ENCODE results near the gene TLN1.
A peak's percentile ranks its signal among the peaks of the same experiment; 100 is the strongest.

The TLN1 gene, protein sequence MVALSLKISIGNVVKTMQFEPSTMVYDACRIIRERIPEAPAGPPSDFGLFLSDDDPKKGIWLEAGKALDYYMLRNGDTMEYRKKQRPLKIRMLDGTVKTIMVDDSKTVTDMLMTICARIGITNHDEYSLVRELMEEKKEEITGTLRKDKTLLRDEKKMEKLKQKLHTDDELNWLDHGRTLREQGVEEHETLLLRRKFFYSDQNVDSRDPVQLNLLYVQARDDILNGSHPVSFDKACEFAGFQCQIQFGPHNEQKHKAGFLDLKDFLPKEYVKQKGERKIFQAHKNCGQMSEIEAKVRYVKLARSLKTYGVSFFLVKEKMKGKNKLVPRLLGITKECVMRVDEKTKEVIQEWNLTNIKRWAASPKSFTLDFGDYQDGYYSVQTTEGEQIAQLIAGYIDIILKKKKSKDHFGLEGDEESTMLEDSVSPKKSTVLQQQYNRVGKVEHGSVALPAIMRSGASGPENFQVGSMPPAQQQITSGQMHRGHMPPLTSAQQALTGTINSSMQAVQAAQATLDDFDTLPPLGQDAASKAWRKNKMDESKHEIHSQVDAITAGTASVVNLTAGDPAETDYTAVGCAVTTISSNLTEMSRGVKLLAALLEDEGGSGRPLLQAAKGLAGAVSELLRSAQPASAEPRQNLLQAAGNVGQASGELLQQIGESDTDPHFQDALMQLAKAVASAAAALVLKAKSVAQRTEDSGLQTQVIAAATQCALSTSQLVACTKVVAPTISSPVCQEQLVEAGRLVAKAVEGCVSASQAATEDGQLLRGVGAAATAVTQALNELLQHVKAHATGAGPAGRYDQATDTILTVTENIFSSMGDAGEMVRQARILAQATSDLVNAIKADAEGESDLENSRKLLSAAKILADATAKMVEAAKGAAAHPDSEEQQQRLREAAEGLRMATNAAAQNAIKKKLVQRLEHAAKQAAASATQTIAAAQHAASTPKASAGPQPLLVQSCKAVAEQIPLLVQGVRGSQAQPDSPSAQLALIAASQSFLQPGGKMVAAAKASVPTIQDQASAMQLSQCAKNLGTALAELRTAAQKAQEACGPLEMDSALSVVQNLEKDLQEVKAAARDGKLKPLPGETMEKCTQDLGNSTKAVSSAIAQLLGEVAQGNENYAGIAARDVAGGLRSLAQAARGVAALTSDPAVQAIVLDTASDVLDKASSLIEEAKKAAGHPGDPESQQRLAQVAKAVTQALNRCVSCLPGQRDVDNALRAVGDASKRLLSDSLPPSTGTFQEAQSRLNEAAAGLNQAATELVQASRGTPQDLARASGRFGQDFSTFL (N-terminal part only)

DNA sequence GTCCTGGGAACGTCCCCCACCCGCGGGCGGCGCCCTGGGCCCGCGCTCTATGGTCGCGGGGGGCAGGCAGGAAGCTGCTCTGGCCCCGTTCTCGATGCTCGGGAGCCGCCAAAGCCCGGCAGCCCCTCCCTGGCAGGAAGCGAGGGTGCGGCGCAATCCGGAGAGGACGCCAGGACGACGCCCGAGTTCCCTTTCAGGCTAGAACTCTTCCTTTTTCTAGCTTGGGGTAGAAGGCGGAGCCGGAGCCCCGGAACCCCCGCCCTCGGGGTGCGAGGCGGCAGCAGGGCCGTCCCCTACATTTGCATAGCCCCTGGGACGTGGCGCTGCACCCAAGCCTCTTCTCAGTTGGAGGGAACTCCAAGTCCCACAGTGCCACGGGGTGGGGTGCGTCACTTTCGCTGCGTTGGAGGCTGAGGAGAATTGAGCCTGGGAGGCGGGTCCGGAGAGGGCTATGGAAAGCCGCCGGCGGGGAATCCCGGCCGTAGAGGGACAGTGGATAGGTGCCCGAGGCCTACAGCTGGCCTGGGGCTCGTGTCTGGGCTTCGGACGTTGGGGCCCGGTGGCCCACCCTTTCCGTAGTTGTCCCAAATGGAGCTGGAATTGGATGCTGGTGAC, at the start of gene TLN1, which contains the start of gene CREB3:
Gene TLN1 (minus strand): TSS at position 11 of the 615 bp plus-strand sequence. CDS start 6,501 bp downstream, outside the sequence.
Gene CREB3 (plus strand): TSS at position 482 of the 615 bp plus-strand sequence. CDS start 107 bp downstream, at position 589.
- DNase-seq = peak; percentile 98

DNA sequence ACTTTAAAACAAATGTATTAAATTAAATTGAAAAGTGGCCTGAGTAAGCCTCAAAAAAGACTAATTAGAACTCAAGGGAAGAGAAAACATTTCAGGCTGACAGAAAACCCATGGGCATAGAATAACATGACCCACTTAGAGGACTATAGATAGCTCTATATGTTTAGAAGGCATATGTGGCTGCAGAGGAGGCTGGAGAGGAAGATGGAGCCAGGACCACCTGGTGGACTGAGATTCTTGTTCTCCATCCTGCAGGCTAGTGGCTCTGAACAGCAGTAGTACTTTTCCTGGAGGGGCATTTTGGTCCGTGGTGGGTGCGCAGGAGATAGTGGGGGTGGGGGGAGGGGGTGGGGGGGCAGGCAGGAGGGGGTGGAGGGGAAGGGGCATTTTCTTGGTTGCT, 49.1 kb upstream of the TLN1 start:
- DNase-seq = no peak

DNA sequence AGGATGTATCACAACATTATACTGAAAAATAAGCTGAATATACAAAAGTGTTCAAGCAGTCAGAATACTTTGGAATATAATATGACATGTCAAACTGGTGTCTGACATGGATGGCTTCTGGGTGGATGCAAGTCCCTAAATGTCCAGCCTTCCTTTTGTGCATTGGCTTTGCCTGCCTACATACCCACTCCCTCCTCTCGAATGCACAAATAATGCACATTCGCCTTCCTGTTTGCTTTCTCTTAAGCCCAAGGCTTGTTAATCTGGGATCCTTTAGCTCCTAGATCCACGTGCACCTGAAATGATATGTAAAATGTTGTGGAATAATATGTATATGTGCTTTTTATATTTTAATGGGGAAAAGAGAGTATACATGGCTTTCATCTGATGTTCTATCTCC, 46.5 kb upstream of the TLN1 start:
- DNase-seq = no peak

DNA sequence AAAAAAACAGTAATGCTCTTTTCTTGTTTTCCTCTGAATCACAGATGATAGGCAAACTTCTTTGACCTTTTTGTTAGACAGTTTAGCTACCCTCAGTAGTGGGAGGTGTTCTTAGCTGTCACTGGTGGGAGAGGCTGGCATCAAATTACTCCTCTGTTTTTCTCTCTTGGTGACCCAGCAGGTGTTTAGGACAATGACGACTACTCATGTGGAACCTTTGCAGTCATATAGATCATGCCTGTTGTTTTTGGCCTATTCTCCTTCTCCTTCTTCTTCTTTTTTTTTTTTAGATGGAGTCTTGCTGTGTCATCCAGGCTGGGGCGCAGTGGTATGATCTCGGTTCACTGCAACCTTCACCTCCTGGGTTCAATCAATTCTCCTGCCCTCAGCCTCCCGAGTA, 44.0 kb upstream of the TLN1 start:
- DNase-seq = peak; percentile 56

DNA sequence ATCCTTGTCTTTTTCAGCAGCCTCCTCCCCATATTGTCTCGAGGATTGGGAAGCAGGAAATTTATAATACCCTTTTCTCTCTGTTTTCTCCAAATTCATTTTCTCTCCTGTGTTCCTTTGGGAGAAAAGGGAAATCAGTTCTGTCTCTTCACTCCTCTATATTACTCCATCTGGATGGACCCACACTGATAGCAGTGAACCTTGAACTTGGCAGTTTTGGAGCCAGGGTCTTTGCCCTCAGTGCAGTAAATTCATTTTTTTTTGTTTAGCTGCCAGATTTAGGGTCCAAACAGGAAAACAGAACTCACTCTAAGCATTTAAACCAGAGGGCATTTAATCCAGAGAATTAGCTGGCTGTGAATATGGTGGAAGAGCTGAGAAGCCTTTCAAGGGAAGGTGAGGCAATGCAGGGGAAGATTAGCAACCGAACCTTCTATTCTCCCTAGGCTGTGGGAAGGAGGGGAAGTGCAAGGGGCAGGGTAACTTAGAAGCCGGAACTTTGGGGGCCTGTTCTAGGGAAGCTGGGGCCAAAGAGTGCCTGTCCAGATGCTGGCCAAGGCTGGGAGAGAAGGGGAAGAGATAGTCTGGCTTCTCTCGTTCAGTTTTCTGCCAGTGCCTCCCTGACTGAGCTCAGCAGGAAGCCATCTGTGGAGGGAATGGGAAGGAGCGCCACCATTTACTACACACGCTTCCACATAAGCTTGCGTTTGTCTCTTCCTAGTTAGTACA, 43.1 kb upstream of the TLN1 start:
- DNase-seq = no peak

DNA sequence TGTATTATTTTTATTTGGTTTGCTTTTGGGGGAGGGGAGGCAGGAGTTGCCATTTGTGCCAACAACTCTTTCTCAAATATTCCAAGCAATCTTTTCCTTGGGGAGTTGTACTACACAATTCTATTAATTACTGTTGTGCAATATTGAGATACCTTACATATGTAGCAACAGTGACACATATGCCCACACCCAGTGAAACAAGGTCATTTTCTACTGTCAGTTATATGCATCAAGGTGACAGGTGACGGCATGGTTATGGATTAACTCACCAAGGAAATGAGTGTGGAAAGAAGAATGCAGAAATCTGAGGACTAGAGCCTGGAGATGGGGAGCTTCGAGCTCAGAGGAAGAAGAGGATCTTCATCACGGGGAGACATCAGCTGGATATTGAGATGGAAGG, 39.9 kb upstream of the TLN1 start:
- no peak for DNase-seq

DNA sequence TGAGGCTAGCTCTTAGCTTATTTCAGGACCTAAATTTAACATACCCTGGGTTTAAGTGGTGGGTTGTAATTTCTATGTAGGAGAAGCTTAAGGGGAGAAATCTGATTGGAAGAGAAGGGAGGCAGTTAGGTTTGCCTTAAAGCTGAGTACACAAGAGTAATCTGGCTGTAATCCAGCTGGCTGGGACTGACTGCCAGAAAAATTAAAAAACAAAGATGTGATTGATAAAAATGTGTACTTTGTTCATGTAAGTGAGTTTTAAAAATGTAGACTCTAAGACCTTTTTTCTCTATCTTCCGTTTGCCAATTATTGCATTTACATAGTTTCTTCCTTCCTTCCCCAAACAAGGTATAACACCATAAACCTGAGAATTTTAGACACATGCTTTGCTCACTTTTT, 39.5 kb upstream of the TLN1 start:
- DNase-seq = no peak

DNA sequence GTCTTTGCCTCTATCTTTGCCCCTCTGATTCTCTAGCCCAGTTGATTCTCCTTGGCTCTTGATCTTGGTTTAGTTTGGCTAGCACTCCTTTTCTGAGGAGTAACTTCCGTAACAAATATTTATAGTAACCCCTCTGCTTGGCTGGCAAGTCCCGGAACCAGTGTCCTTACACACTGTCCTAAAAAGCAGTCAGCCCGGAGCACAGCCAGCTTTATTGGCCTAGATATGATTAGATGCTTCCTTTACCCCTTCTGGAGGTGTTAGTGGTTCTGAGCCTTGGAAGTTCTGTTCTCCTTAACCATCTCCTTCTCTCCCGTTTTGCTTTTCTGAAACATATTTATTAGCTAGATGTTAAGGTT, 39.1 kb upstream of the TLN1 start:
- no peak for DNase-seq

DNA sequence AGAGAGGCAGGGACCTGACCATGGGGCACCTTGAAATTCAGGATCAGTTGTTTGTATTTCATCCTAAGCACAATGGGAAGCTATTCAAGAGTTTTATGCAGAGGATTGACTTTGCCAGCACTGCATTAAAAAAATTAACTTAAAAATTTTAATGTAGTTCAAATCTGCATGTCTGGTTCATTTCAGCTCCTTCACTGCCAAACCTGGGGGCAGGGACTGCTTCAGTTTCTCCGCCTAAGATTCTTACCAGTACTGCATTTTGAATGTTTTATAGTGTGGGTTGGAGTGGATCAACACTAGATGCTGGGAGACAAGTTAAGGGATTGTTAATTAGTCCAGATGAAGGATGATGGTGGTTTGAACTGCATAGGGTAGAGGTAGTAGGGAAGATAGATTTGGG, 37.8 kb upstream of the TLN1 start:
- DNase-seq = no peak

DNA sequence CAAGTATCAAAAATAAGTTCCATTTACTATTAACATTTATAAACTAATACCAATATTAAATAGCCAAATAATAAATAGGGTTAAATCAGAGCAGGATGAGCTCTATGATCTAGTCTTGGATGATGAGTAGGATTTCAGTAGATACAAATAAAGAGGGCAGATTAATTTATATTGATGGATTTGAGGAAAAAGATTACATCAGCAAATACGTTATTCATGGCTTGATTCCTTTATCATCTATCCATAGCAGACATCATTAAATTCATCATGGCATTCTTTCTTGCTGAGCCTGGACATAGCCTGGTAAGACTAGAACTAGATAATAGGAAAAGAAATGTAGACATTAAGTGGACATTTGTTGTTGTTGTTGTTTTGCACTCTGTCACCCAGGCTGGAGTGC, 35.5 kb upstream of the TLN1 start:
- DNase-seq = no peak

DNA sequence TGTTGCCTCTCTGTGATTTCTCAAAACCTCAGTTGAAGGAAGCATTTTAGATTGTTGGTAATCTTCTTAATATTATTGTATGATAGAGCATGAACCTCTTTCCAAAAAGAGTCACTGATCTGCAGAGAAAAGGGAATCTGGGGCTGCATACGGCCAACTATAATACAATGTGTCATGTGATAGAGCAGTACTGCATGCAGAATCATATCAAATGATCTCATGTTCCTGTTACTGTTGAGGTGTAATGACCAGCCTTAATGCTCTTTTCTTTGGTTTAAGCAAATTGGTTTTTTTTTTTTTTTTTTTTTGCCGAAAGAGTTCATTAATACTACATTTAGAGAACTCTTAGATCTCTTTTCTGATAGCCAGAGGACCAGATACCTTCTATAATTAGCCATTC, 35.0 kb upstream of the TLN1 start:
- DNase-seq = no peak

DNA sequence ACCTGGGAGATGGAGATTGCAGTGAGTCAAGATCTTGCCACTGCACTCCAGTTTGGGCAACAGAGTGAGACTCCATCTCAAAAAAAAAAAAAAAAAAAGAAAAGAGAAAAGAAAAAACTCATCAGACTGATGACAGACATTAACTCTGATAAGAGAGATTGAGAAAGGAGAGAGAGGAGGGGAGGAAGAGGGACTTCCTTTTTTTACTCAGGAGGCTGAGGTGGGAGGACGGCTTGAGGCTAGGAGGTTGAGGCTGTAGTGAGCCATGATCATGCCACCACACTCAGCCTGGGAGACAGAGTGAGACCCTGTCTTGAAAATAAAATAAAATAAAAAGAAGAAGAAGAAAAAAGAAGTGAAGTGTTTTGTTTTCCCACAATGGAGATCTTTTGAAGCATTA, 31.8 kb upstream of the TLN1 start:
- no peak for DNase-seq

DNA sequence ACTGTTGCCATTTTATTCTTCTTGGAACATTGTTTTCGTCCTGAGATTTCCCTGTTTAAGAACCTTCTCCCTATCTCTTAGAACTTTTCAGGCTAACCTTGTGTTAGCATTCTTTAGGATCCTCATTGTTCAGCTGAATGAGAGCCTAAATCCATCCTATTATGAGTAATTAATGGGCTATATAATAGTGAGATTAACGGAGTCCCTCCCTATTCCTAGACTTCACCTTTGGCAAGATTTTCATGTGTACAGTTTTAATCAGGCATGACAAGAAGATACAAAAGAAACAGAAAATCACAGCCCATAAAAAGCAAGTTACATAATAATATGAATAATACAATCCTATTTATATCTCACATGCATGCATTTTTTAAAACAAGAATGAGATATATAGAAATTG, 31.2 kb upstream of the TLN1 start:
- DNase-seq = no peak

DNA sequence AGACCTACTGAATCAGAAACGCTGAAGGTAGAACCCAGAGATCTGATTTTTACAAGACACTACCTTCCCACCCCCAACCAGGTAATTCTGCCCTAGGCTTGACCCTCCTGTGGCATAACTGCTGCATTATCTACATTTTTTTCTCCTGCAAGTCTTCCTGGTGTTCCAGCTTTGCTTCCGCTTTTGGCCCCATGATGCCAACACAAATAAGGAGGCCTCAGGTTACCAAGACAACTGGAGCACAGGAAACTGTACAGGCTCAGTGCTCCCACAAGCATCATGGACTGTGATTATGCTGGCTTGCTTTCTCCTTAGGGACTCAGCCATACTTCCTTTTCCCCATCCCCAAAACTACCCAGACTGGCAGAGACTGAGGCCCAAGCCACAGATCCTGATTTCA, 28.7 kb upstream of the TLN1 start:
- DNase-seq = no peak

DNA sequence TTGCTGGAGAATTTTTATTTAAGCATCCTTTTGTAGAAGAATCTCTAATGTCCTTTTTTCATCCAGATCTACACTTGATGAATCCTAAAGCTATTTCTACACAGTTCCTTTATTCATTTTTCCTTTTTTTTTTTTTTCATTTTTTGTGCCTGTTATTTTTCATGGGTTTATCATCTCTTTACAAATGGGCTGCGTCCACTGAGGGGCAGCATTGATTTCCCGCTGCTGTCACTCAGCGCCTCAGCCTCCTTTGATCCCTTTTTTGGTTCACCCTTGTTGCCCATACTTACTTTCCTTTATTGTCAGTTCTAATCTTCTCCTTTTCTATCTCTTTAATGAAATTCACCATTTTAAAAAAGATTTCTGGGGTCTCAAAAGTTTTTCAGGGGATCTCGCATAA, 27.8 kb upstream of the TLN1 start:
- no peak for DNase-seq

DNA sequence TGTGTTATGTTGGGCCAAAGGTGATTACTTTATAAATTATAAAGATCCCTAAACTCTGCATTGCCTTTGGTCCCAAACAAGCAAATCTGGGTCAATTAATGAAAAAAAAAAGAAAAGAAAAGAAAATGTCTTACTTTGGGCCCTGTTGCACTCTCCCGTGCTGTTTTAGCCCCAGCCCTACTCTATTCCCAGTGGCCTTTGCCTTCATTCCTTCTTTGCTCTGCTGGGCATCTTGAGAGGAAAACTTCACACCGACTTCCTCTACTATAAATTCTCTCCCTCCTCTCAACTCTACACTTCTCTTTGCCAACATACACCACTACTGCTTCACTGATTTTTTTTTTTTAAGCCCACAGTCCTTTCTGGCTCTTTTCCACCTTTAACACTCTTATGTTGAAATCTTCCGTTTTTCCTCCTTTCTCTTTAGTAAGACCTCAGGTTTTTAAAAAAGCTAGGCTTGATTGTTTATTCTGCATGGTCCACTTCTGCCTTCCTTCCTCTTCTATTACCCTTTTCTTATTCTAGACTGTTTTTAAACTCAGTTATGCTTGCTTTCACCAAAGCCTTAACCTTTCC, 26.6 kb upstream of the TLN1 start:
- DNase-seq = no peak

DNA sequence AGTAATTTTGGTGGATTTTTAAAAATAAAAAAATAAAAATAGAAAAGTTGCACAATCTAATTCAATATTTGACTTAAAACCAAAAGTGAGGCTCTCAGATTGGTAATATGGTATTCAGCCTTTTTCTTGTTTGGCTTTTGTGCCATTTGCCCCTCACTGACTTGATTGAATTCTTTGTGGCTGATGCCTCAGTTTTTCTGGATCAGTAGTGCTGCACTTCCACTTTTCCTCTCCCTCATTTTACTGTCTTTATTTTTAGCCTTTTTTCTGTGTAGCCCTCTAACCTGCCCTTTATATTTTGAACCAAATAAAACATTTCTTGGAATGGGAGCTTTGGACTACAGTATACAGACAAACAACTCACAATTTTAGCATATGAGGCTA, 25.9 kb upstream of the TLN1 start:
- no peak for DNase-seq

DNA sequence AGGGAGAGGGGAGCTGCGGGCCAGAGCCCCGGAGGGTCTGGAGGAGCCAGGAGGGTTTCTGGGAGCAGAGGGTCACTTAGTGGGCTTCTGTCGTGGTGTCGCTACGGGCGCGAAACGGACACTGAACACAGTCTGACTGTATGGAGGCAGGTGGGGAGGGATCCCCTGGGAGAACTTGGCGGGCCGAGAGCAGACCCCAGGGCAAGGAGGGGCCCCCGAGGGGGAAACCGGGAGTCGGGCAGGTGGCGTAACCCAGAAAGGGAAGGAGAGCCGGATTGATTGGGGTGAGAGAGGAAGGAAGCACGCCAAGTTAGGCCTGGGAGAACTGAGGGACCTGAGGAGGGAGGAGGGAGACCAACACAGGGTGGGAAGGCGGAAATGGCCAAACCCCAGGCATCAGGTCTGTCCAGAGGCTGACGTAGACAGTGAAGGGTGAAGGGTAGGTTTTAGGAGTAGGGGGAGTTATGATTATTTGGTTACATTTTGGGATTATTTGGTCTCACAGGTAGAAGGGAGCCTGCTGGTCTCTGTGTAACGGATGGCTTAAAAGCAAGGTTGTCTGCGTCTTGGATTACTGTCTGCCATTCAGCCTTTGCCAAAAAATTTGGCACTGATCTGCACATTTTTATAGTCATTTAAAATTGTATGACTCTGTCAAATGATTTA, 25.4 kb upstream of the TLN1 start:
- DNase-seq = no peak

DNA sequence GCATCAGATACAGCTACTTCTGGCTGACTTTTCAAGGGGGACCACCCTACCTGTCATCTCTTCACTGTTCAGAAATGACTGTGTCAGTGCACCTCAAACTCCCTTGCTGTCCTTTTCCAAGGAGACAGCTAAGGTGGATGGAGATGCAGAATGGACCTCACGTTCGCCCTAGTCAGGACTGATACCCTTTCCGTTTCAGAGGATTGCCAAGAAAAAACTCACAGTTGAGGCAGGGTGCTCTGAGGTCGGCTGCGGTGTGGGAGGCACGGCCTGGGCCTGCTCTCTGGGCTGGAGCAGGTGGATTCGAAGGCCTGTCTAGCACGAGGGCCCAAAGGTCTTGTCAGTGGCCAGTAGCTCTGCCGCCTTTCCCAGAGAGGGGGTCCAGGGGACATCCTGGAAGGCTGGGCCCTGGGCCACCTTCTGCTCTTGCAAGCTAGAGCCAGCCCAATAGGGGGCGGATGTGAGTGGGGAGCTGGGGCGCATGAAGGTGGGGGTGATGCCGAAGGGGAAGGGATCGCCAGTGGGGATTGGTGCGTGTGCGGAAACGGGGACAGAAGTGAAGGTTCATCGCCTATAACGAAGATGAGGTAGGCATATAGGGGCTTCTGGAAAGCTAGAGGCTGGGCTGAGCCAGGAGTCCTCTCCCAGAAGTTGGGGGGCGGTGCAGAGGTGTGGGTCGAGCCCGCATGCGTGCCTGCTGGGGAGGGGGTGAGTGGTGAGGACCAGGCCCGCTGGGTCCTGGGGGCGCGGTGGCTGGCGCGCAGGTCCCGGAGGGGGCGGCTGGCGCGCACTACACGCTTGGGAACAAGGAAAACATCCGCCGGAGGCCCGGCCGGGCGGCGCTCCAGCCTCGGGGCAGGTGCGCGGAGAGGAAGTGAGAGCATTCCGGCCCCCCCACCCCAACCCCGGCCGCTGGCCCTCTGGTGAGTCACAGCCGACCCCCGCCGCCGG, 24.6 kb upstream of the TLN1 start:
- peak; percentile 30 for DNase-seq

DNA sequence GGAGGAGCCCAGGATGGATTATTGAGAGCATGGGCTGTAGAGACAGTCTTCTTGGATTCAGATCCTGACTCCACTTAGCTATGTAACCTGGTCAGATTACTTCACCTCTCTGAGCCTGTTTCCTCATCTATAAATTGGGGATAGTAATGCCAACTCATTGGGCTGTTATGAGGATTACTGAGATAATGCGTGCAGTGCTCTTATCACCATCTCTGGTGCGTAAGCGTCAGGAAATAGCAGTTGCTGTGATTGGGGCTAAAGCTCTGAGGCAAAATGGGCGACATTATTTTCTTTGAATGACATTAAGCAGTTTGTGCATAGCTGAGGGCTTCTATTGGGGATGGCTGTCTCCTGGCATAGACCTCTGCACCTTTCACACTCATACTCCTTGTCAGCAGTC, 23.1 kb upstream of the TLN1 start:
- DNase-seq = no peak
